GM10847 (cell line): ENCODE measurements around the gene LRRC46.

Source experiments
- POLR2A ChIP-seq: IDR thresholded peaks from 2 replicates; pipeline ENCODE4 v1.6.1; 2011; ENCODE audit not compliant: insufficient read length; ENCODE audit errors: extremely low read depth

Gene LRRC46

DNA sequence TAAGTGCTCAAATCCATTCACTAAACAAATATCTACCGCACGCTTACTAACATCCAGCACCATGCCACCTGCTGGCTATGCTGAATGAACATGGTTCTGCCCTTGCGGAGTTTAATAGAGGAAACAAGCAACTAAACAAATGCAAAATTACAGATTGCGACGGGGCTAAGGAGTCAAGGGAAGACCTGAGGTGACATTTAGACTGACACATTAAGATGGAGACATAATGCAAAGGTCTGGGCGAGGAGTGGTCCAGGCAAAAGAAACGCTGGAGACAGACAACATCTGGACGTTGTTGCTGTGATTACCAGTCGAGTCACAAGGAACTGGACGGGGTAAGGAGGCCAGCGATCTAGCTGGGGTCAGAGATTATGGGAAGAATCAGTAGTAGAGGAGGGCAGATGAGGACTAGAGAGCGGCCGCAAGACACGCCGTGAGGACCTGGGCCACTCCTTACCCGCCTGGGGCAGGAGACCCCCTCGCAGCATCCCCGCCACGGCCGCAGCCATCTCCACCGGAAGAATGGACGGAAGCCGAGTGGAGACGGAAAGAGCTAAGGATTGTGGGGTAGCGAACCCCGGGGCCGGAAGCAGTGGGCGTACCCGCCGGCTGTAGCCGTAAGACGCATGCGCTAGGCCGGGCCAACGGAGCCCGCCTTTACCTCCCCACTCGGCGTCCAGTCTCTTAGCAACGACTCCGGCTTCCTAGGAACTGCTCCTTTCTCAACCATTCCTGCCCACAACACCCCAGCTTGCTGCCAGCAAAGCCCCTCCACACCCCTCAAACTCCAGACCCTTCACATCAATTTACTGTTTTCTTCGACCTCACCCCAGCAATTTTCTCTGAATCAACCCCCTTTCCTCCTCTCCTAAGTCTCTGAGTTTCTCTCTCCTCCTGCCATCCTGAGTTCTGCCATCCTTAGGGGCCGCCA lies at the start of gene LRRC46, which contains the start of gene MRPL10:
LRRC46 (plus strand) TSS at position 668 of the 931 bp plus-strand sequence. CDS start 320 bp downstream, outside the sequence.
MRPL10 (minus strand) TSS at position 539 of the 931 bp plus-strand sequence; CDS start at position 509, 30 bp downstream.
- peak; percentile 96 for TF ChIP-seq POLR2A

GRCh38 chr17:47785538-47786123 lies 45.8 kb upstream of the LRRC46 start:
- no peak for TF ChIP-seq POLR2A

DNA sequence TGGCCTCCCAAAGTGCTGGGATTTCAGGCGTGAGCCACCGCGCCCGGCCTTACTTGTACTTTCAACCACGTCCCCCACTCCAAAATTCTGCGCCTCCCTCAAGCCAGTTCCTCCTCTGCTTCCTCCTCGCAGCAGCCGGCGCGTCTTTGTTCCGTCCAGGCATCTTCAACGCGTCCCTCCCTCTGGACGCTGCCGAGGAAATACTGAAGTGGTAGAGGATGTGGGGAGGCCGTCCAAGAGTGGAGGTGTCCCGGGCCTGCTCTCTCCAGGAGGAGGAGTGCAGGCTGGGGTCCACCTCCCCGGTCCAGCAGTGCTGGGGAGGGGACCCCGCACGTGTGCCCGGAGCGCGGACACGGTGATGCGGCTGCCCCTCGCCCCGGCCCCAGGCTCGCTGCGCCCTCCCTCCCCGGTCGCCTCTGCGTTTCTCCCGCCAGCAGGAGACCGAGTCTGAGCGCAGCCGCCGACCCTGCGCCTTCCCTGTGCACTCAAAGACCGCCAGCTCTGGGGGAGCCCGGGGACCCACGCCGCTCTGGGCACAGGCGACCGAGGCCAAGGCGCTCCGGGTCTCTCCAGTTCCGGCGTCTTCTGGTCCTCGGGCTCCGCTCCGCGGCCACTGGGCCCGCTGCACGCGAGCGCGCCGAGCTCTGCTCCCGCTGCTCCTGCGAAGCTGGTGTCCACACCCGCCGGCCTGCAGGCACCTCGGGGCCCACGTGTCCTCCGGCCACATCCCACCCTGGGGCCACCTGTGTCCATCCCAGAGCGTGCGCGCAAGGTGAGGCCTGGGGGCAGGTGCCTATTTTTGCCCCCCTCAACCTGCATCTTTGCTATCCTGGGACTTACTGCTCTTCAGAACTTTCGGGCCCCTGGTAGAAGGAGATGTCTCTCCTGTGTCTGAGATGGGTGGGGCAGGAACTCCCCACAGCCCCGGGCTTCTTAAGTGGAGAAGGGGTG lies 41.6 kb upstream of the LRRC46 start:
- no peak for TF ChIP-seq POLR2A

GRCh38 chr17:47791025-47791424 lies 40.4 kb upstream of the LRRC46 start:
- no peak for TF ChIP-seq POLR2A

- no peak for TF ChIP-seq POLR2A
Measured at GRCh38 chr17:47792457-47792856, 39.0 kb upstream of the LRRC46 start.

DNA sequence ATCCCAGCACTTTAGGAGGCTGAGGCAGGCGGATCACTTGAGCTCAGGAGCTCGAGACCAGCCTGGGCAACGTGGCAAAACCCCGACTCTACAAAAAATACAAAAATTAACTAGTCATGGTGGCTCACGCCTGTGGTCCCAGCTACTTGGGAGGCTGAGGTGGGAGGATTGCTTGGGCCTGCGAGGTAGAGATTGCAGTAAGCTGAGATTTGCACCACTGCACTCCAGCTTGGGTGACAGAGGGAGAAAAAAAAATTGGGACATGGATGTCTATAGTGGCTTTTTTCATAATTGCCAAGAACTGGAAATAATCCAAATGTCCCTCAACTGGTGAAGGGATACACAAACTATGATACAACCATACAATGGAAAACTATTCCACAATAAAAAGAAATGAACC lies 38.5 kb upstream of the LRRC46 start:
- TF ChIP-seq POLR2A, result no peak

- TF ChIP-seq POLR2A, result no peak
Measured at GRCh38 chr17:47797797-47798196, 33.7 kb upstream of the LRRC46 start.

- no peak for TF ChIP-seq POLR2A
Measured at GRCh38 chr17:47800686-47801085, 30.8 kb upstream of the LRRC46 start.

- no peak for TF ChIP-seq POLR2A
Measured at GRCh38 chr17:47801176-47801765, 30.2 kb upstream of the LRRC46 start.

DNA sequence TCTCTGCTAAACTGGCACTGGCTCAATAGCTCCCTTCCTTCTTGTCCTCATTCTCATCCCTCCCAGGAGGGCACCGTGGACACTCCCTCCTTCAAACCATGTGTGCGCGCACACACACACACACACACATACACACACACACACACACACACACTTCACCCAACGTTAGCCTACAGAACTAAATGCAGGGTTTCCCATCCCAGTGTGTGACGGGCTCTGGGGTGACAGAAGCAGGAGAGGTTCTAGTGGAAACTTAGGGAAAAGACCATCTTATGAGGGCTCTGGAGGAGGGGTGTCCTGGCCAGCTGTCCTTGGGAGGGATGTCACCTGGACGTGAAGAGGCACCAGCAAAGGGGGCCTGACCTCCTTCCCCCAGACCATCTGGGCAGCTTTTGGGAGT lies 29.6 kb upstream of the LRRC46 start:
- no peak for TF ChIP-seq POLR2A

DNA sequence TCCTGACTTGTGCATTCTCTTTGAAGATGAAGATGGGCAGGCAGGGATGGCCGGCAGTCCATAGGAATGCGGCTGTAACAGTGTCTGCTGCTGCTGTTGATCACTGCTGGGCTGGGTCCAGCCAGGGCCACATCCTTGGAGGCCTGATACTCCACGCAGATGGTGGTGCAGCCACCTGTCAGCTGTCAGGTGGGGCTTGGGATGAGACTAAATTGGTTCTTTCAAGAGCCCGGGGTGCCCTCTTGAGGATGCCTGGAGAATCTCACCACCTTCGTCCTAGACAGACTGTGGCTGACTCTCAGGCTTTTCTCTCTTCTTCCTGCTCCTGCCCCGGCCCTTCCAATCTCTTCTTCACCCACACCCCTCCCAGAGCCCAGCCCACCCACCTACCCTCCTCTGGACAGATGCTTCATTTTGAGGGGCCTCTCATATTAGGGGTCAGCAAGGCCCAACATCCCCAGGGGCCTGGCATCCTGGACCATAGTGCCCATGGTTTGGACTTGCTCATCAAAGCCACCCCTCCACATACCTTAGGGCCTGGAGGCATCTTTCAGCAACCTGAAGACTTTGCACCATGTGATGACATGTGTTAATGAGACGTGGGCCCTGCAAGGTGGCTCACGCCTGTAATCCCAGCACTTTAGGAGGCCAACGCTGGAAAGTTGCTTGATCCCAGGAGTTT lies 29.0 kb upstream of the LRRC46 start:
- TF ChIP-seq POLR2A, result no peak

DNA sequence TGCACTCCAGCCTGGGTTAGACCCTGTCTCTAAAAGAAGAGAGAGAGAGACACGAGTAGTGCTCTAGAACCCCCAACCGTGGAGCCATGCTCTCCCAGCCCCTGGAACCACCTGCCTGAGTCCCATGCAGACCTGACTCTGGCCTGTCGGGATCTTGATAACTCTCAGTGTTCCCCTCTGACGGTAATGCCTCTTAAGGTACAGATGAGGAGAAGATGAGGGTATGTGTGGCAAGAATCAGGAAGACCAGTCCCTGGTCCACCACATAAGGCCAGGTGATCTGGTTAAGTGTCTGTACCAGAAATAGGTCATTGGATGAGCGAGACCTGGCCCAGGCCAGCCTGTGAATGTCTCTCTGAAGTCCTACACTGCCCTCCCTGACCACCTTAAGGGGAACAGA lies 28.3 kb upstream of the LRRC46 start:
- TF ChIP-seq POLR2A, result no peak

GRCh38 chr17:47803751-47804150 lies 27.7 kb upstream of the LRRC46 start:
- no peak for TF ChIP-seq POLR2A

DNA sequence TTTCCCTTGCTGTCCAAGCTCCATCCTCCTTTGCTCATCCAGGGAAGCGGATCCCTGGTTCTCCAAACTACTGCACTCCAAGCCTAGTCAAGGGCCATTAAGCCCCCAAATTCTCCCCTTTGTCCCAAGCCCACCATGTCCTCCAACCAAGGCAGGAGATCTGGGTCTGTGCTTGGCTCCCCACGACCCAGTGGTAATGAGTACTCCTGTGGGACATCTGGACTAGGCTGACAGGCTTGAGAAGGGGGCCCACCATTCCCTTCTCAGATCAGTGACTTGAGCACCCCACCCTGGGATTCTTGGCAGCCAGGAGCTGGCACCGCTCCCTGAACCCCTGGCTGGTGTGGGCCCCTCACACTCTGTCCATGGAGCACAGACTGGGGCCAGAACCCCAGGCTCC lies 27.0 kb upstream of the LRRC46 start:
- no peak for TF ChIP-seq POLR2A
